Subcutaneous adipose tissue (tissue), 4 donors: ENCODE data around the gene BAZ2B. TPM values are rescaled to one million over a fixed set of nuclear protein-coding genes. Genes with fewer than 3 reads are reported as not detected.

Source experiments
- total RNA-seq, 4 donors: library from RNA; depleted of rRNA; stranded (reverse); fragments of >200 nt; gene quantifications; one replicate each; pipeline ENCODE4 v1.1.0, GENCODE V29; 2016
- TF ChIP-seq, protein P1 (sequence below): fragments of 450-650 bp; IDR thresholded peaks from one replicate; pipeline ENCODE4 v1.5.1; 2016; ENCODE audit warnings: low read depth, mild to moderate bottlenecking, control low read depth, antibody characterized with exemption, moderate library complexity

BAZ2B gene
- total RNA-seq, 4 donors from 2014 or later: 106 to 128 (median 112) TPM

DNA sequence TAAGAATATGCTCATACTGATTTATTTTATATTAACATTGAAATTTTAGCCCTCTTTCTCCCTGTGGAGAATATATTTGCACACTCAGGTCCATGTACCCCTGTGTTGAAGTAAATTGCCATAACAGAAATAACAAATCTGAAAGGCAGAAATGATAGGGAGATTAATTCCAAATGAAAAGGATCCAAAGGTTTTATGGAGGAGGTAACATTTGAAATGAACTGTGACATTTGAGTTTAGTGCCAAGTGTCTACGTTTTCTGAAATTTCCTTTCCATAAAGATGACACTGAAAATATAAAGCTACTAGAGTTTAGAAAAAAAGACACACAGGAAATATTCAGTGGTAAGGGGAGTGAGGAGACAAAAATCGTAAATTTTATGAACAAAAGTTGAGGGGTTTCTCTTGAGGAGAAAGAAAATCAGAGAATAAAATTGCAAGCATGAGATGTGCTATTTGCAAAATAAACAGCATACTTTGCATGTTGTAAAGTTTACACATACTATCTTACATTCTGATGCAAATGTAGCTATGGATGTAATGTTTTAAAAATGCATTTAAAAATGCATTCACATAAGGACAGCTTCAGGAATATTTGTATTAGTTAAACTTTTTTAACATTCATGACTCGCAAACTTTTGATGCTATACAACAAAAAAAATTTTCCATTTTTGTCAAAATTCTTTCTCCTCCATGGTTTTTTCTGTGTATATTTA, 69.5 kb downstream of the BAZ2B start:
- TF ChIP-seq, protein P1, sequence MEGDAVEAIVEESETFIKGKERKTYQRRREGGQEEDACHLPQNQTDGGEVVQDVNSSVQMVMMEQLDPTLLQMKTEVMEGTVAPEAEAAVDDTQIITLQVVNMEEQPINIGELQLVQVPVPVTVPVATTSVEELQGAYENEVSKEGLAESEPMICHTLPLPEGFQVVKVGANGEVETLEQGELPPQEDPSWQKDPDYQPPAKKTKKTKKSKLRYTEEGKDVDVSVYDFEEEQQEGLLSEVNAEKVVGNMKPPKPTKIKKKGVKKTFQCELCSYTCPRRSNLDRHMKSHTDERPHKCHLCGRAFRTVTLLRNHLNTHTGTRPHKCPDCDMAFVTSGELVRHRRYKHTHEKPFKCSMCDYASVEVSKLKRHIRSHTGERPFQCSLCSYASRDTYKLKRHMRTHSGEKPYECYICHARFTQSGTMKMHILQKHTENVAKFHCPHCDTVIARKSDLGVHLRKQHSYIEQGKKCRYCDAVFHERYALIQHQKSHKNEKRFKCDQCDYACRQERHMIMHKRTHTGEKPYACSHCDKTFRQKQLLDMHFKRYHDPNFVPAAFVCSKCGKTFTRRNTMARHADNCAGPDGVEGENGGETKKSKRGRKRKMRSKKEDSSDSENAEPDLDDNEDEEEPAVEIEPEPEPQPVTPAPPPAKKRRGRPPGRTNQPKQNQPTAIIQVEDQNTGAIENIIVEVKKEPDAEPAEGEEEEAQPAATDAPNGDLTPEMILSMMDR: no peak

DNA sequence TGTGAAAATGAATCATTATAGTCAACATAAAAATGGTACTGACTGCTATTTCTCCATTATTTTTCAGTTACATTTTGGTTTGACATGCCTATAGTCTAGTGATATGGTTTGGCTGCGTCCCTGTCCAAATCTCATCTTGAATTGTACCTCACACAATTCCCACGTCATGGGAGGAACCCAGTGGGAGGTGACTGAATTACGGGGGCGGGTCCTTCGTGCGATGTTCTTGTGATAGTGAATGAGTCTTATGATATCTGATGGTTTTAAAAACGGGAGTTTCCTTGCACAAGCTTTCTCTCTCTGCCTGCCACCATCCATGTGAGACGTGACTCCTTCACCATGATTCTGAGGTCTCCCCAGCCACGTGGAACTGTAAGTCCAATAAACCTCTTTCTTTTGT, 70.3 kb downstream of the BAZ2B start:
- TF ChIP-seq, protein P1: no peak

DNA sequence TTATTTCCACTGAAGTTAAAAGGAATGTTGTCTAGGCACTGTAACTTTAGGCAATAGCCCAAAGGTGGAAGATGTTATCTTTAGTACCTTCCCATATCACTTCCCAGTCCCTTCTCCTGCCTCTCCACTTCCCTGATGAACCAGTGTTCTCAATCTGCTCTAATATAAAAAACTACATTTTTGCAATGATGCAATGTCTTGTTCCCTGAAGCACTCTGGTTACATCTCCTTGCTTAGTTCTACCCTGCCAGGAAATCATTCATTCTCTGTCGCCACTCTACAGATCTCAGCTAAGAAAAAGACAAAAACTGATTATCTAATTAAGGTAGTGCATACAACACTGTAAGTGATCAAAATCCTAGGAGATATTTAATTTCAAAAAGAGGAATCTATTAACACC, 71.3 kb downstream of the BAZ2B start:
- TF ChIP-seq, protein P1: no peak

DNA sequence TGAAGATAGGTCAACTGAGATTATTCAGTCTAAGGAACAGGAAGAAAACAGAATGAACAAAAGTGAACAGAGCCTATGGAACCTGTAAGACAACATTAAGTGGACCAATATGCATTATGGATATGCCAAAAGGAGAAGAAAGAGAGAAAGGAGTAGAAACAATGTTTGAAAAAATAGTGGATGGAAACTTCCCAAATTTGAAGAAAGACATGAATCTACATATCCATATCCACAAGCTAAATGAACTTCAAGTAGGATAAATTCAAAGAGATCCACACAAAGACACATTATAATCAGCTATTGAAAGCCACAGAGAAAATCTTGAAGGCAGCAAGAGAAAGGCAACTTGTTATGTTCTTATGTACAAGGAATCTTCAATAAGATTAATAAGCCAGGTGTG, 74.2 kb downstream of the BAZ2B start:
- TF ChIP-seq, protein P1: no peak

DNA sequence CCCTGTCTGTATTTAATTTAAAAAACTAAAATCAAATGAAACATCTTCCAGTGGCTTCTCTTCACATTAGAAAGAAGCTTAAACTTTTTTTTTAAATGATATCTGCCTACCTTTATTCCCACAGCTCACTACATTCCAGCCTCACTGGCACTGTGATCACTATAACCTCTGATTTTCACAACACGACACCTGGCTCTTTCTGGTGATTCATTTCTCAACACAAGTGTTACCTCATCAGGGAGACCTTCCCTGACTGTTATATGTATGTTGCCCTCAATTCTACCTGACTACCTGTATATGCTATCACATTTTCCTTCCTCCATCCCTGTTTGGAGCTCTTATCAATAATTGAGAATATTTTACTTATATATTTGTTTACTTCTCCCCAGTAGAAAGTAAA, 76.6 kb downstream of the BAZ2B start:
- TF ChIP-seq, protein P1: no peak

DNA sequence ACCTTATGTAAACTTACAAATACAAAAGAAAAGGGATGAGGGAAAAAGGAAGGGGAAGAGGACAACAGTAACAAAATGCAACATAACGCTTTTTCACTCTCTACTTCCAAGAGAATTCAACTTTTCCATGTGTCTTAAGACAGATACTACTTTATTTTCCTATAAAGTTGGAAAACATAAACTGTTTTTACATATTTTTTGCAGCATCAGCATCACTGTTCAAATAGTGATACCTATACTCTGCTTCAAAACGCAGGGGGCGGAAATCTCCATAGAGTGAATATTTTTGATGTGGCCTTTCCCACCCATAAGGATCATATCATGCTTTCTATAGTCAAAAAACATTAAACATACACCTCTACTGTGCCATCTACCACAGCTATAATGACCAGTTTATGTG, 77.5 kb downstream of the BAZ2B start:
- TF ChIP-seq, protein P1: no peak

DNA sequence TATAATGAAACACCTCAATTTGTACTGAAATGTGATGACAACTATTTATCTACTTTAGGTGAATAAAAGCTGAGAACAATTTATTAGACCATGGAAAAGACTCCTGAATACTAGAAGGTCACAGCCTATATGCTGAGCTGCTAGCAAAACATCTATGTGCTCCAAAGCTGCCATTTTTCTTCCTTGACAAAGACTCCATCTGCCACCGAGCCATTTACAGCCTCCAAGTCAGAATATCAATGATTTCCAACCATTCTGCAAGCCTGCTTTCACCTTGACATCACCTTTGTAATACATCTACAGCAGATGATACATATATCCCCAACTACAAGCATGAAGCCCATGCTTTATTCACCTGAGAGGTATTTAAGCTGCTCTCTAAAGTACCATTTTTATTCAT, 84.9 kb downstream of the BAZ2B start:
- TF ChIP-seq, protein P1: no peak
